GM10847 (cell line): ENCODE data around the gene TCEA2.

Experiments used
- POLR2A ChIP-seq: IDR thresholded peaks from 2 replicates; pipeline ENCODE4 v1.6.1; 2011; ENCODE audit not compliant: insufficient read length; ENCODE audit errors: extremely low read depth

The TCEA2 gene

GRCh38 chr20:64041040-64041780 lies 21.8 kb upstream of the TCEA2 start:
- no peak for TF ChIP-seq POLR2A

DNA sequence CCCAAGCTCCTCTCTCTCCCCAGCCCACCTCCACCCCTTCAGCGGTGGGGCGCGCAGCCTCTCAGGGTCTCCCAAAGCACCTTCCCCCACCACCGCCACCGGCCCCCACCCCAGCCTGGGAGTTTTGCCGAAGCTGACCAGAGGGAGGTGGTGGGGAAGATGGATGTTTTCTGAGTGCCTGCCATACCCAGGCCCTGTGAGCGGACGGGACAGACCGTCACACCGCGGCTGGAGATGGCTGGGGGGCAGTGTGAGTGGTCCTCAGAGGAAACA lies 21.3 kb upstream of the TCEA2 start:
- no peak for TF ChIP-seq POLR2A

DNA sequence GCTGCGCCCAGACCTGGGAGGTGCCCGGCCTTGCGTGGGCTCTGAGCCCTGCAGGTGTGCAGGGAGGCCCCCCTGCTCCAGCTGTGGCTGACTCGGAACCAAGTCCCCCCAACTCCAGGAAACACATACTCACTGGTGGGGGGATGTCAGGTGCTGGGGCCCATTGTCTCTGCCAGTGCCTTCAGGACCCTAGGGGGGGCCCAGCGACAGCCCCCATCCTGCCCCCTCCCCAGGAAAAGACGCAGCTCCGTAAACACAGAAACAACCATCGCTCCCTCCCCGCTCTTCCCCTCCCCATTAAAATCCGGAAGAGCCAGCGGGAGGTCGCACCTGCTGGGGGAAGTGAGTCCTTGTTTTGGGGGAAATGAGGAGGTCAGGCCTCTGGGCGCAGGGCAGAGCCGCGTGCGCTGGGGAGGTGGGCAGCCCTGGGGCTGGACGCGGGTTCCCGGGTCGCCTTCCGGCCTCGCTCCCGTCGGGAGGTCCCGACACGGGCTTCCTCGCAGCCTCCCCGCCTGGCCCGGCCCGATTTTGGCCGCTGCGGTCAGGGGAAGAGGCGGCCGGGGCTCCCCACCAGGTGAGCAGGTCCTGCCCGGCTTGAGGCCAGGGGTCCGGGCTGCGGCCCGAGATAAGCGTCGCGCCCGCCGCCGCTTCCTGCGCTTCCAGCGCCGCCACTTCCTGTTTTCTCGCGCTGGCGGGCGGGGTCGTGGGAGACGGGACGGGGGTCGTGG lies 20.8 kb upstream of the TCEA2 start:
- TF ChIP-seq POLR2A = no peak

GRCh38 chr20:64043768-64044167 lies 19.2 kb upstream of the TCEA2 start:
- no peak for TF ChIP-seq POLR2A

DNA sequence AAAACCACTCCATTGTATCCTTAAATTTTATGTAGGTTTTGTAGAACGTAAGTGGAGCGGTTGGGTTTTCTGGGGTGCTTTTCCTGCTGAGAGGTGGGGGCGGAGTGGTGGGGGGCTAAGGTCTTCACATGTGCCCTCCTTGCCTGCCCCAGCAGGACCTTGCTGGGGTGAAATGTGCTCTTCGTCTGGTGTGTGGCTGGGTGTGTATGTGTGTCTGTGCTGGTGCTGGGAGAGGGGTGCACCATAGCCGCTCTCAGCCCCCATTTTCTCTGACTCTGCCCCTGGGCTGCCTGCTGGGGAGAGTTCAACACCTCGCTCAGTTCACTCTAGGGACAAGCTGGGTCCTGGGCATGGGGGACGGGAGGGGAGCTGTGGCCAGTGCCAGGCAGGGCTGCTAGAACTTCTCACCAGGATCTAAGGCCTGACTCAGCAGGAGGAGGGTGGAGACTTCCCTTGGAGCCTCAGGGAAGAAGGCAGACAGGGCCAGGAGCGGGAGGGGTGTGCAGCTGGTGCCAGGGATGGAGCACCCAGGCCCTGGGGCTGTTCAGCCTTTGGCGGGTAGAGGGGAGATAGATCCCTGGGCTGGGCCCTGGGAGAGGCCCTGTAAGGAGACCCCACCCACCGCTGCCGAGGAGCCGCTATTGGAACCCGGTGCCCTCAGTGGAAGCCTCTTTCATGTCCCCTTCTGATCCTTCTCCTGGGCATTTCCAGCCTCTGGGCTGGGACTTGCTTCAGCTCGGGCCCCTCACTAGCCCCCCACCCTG lies 18.3 kb upstream of the TCEA2 start:
- no peak for TF ChIP-seq POLR2A

DNA sequence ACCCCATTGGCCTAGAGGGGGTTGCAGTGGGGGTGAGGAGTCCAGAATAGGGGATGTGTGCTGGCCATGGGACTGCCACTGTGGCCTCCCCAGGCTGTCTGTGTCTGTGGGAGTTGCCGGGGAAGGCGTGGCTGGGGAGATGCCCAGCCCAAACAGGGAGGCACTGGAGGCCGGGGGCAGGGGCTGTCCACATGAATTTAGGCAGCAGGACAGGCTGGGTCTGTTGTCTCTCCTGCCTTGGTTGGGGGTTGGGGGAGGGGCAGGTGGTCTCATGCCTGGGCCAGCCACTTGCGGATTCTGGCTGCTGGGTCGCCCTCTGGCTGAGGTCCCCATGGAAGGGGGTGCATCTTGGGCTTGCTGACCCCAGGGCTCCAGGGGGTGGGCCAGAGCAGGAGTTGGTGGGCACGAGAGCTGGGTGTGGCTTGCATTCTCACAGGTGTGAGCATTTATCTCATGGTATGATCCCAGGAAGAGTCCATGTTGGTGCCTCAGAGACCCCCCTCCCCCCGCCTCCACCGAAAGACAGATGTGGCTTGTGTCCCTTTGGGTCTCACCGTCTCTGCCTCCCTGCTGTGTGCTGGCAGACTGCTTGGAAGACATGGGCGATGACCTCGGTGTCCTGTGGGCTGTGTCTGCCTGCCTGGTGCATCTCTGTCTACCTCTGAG lies 17.5 kb upstream of the TCEA2 start:
- TF ChIP-seq POLR2A = no peak

GRCh38 chr20:64047046-64047389 lies 16.0 kb upstream of the TCEA2 start:
- TF ChIP-seq POLR2A = no peak

DNA sequence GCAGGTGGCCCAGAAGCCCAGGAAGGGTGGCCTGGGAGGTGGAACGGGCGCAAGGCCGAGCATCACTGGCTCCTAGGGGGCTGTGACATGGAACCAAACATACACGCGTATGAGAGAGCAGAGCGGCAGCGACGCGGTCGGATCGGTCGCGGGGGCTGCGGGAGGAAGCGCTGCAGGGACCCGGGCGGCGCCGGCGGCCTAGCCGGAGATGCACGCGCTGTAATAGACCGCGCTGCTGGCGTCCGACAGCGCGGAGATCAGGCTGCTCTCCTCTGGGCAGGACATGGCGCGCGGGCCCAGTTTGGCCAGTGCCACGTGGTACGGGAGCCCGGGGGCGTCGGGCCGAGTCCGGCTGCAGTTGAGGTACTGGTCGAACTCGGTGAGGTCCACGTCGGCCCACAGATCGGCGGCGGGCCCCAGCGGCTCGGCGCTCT lies 15.0 kb upstream of the TCEA2 start:
- TF ChIP-seq POLR2A = no peak

DNA sequence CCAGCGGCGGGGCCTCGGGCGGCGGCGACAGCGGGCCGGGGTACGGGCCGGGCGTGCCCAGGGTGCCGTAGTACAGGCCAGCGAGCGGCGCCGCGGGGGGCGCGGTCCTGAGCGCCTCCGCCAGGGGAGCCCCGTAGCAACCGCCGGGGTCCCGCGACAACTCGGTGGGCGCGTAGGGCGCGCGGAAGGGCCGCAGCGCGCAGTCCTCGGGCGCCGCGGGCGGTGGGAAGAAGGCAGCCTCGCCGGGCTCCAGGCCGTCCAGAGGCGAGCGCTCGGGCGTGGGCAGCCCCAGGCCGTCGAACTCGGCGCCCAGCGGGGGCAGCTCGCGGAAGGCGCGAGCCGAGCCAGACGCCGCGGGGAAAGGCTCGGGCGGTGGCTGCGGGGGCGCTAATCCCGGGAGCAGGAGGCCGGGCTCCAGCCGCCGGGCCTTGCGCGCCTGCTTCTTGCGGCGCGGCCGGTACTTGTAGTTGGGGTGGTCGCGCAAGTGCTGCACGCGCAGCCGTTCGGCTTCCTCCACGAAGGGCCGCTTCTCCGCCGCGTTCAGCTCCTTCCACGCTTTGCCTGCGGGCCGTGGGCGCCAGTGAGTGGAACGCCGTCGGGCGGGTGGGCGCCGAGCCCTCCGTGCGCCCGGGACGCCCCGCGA lies 14.5 kb upstream of the TCEA2 start:
- TF ChIP-seq POLR2A = no peak

DNA sequence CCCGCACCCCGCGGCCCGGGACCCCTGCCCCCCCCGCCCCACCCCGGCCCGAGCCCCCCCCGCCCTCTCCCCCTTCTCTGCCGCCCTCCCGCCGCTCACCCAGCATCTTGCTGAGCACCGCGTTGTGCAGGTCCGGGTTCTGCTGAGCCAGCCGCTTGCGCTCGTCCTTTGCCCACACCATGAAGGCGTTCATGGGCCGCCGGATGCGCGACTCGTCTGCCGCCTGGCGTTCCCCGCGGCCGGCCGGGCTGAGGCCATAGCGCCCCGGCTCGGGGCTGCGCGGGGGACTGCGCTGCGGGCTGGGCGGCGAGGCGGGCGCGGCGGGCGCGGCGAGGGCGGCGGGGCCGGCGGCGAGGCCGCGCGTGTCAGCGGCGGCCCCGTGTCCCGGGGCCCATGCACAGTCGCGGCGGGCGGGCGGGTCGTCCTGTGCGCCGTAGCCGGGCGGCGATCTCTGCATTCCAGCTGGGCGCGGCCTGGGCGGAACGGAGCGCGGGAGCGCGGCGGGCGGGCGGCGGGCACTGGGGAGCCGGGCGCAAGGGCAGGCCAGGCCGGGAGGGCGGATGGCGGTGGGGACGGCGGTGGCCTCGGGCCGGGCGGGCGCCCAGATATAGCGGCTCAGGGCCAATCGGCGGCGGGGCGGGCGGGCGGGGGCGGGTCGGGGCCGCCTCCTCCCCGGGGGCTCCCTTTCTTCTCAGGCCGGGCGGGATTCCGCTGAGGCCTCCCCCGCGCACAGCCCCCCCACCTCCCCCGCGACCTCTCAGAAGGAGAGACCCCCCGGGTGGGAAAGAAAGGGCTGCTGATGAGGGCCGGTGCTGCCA lies 13.7 kb upstream of the TCEA2 start, which contains the start of gene SOX18:
SOX18 (minus strand) TSS at position 580 of the 818 bp plus-strand sequence; CDS start at position 457, 123 bp downstream.
- TF ChIP-seq POLR2A = no peak

- no peak for TF ChIP-seq POLR2A
Observed at GRCh38 chr20:64049878-64050260, 13.1 kb upstream of the TCEA2 start.

DNA sequence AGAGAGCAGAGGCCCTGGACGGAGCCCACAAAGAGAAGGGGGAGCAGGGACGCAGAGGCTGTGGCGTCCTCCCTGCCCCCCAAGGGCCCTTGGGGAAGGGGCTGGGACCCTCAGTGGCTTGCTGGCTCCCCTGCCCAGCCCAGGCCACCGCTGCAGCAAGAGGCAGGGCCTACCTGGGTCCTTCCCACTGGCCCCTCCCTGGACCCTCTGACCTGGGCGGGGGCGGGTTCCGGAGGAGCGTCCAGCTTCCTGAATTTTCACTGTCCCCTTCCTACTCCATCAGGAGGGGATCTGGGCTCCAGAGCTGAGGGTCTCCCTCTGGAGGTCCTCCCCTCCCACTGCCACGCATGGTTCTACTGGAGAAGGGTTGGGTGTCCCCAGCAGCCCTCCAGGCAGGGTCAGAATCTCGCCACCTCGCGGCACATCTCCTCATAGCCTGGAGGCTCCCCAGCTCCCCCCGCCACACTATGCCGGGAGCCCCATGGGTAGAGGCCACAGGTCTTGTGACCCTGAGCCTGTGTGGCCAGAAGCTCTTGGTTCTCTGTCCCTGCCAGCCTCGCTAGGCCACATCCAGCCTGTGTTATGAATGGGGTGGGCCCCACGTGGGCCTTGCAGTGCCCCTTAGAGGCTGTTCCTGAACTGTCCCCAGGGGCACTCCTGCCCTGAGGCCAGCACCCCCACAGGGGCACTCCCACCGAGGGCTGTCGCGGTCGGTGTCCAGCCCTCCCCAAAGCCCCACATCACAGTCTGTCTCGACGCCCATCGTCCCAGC lies 12.6 kb upstream of the TCEA2 start:
- no peak for TF ChIP-seq POLR2A

GRCh38 chr20:64051033-64051452 lies 12.0 kb upstream of the TCEA2 start:
- TF ChIP-seq POLR2A = no peak

- TF ChIP-seq POLR2A = no peak
Observed at GRCh38 chr20:64051561-64052325, 11.3 kb upstream of the TCEA2 start.
